ENCODE data around the gene HELQ. TPM values are rescaled to one million over a fixed set of nuclear protein-coding genes. Genes with fewer than 3 reads are reported as not detected.

HELQ gene
- total RNA-seq, 1 experiment from 2014 or later, result 9.7 TPM

GRCh38 chr4:83381173-83381572, 74.5 kb downstream of the HELQ start:
- no peak for DNase-seq (ENCODE audit: low spot score)
- in situ Hi-C loops (cut with HindIII; ENCODE audit: low sequenced_read_pairs), result no loop called here

DNA sequence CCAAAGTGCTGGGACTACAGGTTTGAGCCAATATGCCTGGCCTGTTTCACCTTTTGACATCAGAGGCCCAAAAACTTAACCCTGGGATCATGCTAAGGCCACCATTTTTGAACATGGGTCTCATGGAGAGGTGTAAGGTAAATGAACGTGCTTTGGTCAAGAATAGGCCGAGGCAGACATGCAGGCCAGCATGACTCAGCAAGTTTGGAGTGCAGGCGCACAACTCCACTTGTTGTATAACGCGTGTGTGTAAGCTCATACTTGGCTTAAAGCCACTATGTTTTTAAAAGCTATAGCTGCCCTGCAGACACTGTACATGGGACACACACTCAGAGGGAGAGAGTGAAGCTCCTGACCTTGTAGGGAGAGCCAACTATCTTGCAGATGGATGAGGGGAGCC, 77.2 kb downstream of the HELQ start:
- no peak for DNase-seq (ENCODE audit: low spot score)
- in situ Hi-C loops (cut with HindIII; ENCODE audit: low sequenced_read_pairs), result no loop called here

DNA sequence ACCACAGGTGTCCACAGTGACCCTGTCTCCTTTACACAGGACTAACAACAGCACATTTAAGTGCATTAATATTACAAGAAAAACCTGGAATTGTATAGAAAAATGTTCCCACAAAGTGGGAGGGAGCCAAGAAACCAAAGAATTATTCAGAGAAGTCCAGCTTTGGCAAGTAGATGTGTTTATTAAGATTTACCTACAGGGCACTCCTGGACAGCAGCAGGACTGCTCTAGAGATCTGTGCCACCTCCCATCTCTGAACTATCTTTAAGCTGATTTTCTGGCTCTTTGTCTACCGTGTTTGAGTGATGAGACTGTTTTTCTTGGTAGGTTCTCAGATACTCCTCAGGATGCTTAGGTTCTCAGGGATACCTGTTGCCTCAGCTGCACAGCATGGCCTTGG, 82.7 kb downstream of the HELQ start:
- DNase-seq (ENCODE audit: low spot score), result no peak

DNA sequence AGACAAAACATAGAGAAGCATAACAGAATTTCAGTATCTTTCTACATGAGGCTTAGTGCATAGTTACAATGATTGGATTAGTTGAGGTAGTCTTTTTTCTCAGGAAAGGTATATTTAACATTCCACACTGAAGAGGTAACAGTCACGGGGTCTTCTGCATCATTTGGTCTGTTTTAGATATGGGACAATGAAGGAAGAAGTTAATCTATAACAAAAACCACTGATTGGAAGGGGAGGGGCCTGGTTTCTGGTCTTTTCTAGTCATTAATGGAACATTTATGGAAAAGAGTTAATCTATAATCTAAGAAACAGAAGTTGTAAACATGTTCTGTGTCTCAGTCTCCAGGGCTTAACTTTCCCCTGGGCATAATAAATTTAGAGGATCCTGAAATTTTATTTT, 83.7 kb downstream of the HELQ start:
- DNase-seq (ENCODE audit: low spot score), result no peak
- in situ Hi-C loops (cut with HindIII; ENCODE audit: low sequenced_read_pairs), result no loop called here

More for the DNA sequence above, 82.7 kb downstream of the HELQ start:
- in situ Hi-C loops (cut with HindIII; ENCODE audit: low sequenced_read_pairs), result no loop called here

DNA sequence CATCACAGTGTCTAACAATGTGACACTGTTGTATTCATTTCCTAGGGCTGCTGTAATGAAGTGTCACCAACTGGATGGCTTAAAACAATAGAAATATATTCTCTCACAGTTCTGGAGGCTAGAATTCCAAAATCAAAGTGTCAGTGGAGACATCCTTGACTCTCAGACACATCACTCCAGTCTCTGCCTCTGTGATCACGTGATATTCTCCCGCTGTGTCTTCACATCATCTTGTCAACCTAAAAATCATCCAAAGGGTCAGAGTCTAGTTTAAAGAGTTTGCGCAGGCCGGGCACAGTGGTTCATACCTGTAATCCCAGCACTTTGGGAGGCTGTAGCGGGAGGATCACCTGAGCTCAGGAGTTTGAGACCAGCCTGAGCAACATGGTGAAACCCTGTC, 84.4 kb downstream of the HELQ start:
- DNase-seq (ENCODE audit: low spot score), result no peak
- in situ Hi-C loops (cut with HindIII; ENCODE audit: low sequenced_read_pairs), result no loop called here

DNA sequence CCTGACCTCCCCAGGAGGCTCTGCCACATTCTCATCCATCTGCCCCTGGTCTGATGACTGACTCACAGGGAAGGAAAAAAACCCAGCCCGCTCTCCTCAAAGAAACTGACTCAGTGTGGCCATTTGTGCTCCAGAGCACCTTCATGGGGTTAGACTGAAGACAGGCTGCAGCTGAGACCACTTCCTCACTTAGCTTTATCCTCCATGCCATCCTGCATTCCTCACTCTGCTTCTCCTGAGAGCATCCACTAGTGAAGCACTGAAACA, 85.0 kb downstream of the HELQ start:
- in situ Hi-C loops (cut with HindIII; ENCODE audit: low sequenced_read_pairs), result no loop called here
- no peak for DNase-seq (ENCODE audit: low spot score)

DNA sequence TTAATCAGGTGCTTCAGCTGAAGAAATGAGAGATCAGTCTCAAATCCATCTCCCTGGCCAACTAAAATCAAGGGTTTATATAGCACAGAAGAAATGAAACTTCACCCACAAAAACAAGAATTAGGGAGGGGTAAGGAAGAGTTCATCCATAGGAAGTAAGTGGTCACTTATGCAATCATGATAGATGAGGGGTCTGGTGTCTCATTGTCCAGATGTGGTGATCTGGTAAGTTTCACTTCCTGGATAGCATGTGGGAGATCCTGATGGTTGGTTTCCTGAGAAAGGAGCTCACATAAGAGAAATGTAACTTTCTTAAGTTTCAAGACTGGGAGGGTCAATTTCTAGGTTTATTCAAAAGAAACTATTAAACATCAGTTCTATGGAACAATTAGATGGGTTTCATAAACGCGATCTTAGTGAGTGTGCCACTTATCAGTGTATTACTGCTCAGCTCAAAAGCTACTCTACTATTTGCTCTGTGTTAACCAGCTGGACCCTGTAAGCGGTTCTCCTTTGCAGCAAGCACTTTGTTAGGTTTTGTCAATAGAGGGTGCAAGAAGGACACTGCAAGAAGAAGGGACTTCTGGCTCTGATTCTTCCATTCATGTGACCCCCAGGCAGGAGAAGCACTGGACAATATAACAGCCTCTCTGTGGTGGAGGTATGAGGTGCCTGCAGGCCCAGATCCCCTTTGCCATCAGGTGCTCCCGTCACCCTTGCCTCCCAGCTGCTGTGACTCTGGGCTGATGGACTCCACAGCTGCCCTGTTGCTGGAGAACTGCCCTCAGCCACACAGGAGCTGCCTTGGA, 85.6 kb downstream of the HELQ start:
- DNase-seq (ENCODE audit: low spot score), result no peak
- in situ Hi-C loops (cut with HindIII; ENCODE audit: low sequenced_read_pairs), result no loop called here

DNA sequence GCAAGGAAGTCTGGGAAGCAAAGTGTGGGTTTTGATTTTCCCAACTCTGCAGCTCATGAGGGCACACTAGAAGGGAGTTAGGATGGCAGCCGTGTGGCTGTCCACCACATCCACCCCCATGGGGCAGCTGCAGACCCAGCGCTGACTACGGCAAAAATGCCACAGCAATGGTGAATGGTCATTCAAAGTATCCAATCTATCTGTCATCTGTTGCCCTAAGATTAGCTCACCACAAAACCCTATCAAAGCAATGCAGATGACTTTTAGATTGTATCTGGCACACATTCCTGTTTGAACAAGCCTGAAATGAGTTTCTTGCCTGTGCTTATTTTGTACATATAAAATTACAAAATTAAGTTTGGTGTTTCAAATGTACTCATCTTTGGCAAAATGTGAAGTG, 91.3 kb downstream of the HELQ start:
- in situ Hi-C loops (cut with HindIII; ENCODE audit: low sequenced_read_pairs), result no loop called here

DNA sequence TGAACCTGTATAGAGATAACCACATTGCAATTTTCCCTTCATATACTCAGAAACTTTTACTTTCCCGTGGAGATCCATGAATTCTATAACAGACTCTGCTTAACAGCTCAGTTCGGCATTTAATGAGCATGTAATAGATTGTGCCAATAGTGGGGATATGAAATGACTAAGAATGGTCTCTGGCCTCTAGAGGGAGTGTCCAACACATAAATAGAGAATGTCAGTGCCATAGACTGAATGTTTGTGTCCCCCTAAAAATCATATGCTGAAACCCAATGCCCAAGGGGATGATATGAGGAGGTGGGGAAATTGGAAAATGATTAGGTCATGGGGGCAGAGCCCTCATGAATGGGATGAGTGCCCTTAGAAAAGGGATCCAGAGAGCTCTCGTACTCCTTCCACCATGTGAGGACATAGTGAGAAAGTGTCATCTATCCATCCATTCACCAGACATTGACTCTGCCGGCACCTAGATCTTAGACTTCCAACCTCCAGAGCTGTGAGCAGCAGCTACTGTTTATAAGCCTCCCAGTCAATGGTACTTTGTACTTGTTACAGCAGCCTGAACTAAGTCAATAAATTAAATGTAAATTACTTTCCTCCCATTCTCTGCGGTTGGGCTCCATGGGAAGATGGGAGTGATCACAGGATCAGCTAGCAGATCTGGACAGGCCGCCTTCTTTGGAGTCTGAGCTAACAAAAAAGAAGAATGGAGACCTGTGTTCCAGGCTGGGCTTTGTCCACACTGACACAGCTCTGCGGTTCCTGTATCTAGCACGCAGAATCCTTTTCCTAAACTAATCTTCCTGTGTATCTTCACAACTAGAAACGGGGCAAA, 92.9 kb downstream of the HELQ start:
- in situ Hi-C loops (cut with HindIII; ENCODE audit: low sequenced_read_pairs), result no loop called here
- DNase-seq (ENCODE audit: low spot score), result peak; percentile 9

More for the DNA sequence above, 91.3 kb downstream of the HELQ start:
- DNase-seq (ENCODE audit: low spot score), result no peak

DNA sequence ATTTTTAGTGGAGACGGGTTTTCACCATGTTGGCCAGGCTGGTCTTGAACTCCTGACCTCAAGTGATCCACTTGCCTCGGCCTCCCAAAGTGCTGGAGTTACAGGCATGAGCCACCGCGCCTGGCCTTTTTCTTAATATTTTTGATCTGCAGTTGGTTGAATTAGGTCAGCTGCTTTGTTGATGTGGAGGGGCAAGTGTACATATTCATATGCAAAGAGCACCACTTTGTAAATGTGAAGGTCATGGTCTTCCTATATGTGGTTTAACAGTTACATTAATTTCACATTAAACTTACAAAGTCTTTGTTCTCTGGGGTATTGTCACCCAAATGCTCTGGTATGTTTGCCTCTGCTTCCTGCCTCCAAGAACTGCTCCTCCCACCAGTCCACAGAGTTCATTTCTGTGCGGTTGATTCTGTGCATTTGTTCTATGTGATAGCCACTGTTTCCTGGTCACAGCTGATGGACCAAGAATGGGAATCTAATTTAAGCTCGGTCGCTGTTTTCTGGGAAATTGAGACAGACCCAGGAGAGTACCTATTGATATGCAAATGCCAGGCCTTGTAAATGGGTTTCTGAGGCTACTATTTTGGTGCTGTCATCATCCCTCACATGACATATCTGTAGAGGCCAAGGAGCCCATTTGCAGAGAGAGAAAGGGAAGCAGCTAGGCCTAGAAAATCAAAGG, 94.1 kb downstream of the HELQ start:
- DNase-seq (ENCODE audit: low spot score), result no peak
- in situ Hi-C loops (cut with HindIII; ENCODE audit: low sequenced_read_pairs), result no loop called here

GRCh38 chr4:83360018-83360417, 95.6 kb downstream of the HELQ start:
- no peak for DNase-seq (ENCODE audit: low spot score)
- in situ Hi-C loops (cut with HindIII; ENCODE audit: low sequenced_read_pairs), result no loop called here

GRCh38 chr4:83358410-83358809, 97.2 kb downstream of the HELQ start:
- in situ Hi-C loops (cut with HindIII; ENCODE audit: low sequenced_read_pairs), result no loop called here

More at GRCh38 chr4:83358410-83358809, 97.2 kb downstream of the HELQ start:
- DNase-seq (ENCODE audit: low spot score), result no peak

Other genes with a start within 250 kb of the HELQ start
- gene COQ2, start 171.0 kb downstream of the HELQ start, total RNA-seq (2014; rRNA removed; shearing (Covaris generic)), result 43.3 and 46.1 TPM in 2 replicates
- 0.18 and 1.3 TPM in 2 replicates for gene HPSE, start 121.0 kb downstream of the HELQ start, total RNA-seq (2014; rRNA removed; shearing (Covaris generic))
- gene MRPS18C, start 235 bp upstream of the HELQ start, total RNA-seq (2014; rRNA removed; shearing (Covaris generic)), result 35.3 and 38.1 TPM in 2 replicates
- 5.6 and 8.9 TPM in 2 replicates for gene ABRAXAS1, start 29.3 kb upstream of the HELQ start, total RNA-seq (2014; rRNA removed; shearing (Covaris generic))
- gene GPAT3, start 80.3 kb upstream of the HELQ start, total RNA-seq (2014; rRNA removed; shearing (Covaris generic)), result 2.5 and 7.8 TPM in 2 replicates

All from G401 (cell line).